Endothelial cell of umbilical vein (primary cell): ENCODE data around the gene BGN. TPM values are rescaled to one million over a fixed set of nuclear protein-coding genes. Genes with fewer than 3 reads are reported as not detected.

ENCODE experiments used
- BruUV-seq: library from RNA; stranded (reverse); fragments of 400-500 nt; replicated peaks from 2 replicates; lab custom pipeline; 2021; lab: Mats Ljungman, UMichigan
- CTCF ChIA-PET: fragments of 300-600, 350-600 bp; sonication (Branson Sonifier 250); formaldehyde crosslinking; loops from one replicate; lab custom pipeline; 2021; ENCODE audit warnings: antibody characterized with exemption, inconsistent platforms; lab: Charles Lee
- POLR2A ChIA-PET: fragments of 300-600, 350-600 bp; sonication (Branson Sonifier 250); formaldehyde crosslinking; loops from one replicate; lab custom pipeline; 2021; ENCODE audit warnings: antibody characterized with exemption, inconsistent platforms; lab: Charles Lee
- DNase-seq: peaks from one replicate; pipeline ENCODE4 v3.0.0-alpha.2; 2011; ENCODE audit warnings: low read depth, low spot score
- FAIRE-seq: peaks from 2 replicates; lab custom pipeline; 2011; peaks lifted over from hg19 to GRCh38; lab: Jason Lieb, UNC
- H2AFZ ChIP-seq: 2 replicates; pipeline ENCODE4 v1.6.0; 2012; ENCODE audit warnings: low read depth, low read length, control low read depth, inconsistent platforms
- H3K27ac ChIP-seq: 2 replicates; pipeline ENCODE4 v1.5.1; 2011; ENCODE audit warnings: low read depth, mild to moderate bottlenecking, control low read depth, low read length, moderate library complexity; ENCODE audit not compliant: insufficient read depth
- H3K27me3 ChIP-seq, 2 experiments: 2 replicates each; pipeline versions ENCODE4 v1.6.0 to v1.6.1; 2011; ENCODE audit warnings: low read length in 2 of 2, mixed read lengths in 1 of 2; ENCODE audit not compliant: control insufficient read depth in 2 of 2, insufficient read depth in 2 of 2
- H3K36me3 ChIP-seq, 2 experiments: 2 replicates in 1 of 2; 3 replicates in 1 of 2; pipeline ENCODE4 v1.5.1; 2011; ENCODE audit warnings: low read length in 2 of 2, mild to moderate bottlenecking in 1 of 2, moderate library complexity in 1 of 2; ENCODE audit not compliant: control insufficient read depth in 2 of 2, insufficient read depth in 2 of 2; ENCODE audit errors: extremely low read depth in 1 of 2
- H3K4me1 ChIP-seq: 3 replicates; pipeline ENCODE4 v1.5.1; 2011; ENCODE audit warnings: mild to moderate bottlenecking, low read length; ENCODE audit not compliant: control insufficient read depth, insufficient read depth; ENCODE audit errors: extremely low read depth
- H3K4me2 ChIP-seq: 2 replicates; pipeline ENCODE4 v1.6.1; 2011; ENCODE audit warnings: low read length, control low read depth, mixed read lengths; ENCODE audit not compliant: insufficient read depth
- H3K4me3 ChIP-seq, 3 experiments: fragments of 200-600 bp in 1 of 3; sonication (generic), shearing (Covaris generic) in 1 of 3; replicated peaks in 1 of 3; 2 replicates each; pipeline ENCODE4 v1.5.1; 2011 to 2016; ENCODE audit warnings: control low read depth in 3 of 3, low read length in 3 of 3, mild to moderate bottlenecking in 2 of 3, inconsistent platforms in 1 of 3, low read depth in 1 of 3, moderate library complexity in 1 of 3; ENCODE audit not compliant: insufficient read depth in 1 of 3
- H3K79me2 ChIP-seq: 2 replicates; pipeline ENCODE4 v1.6.0; 2012; ENCODE audit warnings: low read length, inconsistent platforms; ENCODE audit not compliant: control insufficient read depth, insufficient read depth
- H3K9ac ChIP-seq: replicated peaks from 2 replicates; pipeline ENCODE3; 2011; ENCODE audit warnings: low read length, control low read depth; ENCODE audit not compliant: insufficient read depth; ENCODE audit errors: extremely low read depth
- H3K9me1 ChIP-seq: replicated peaks from 3 replicates; pipeline ENCODE4 v1.6.0; 2011; ENCODE audit warnings: mild to moderate bottlenecking, low read length; ENCODE audit not compliant: control insufficient read depth, insufficient read depth; ENCODE audit errors: extremely low read depth
- H3K9me3 ChIP-seq: replicated peaks from 2 replicates; pipeline ENCODE4 v1.5.1; 2012; ENCODE audit warnings: low read length, inconsistent platforms; ENCODE audit not compliant: control insufficient read depth, insufficient read depth
- H4K20me1 ChIP-seq: replicated peaks from 2 replicates; pipeline ENCODE3; 2011; ENCODE audit warnings: mild to moderate bottlenecking, low read length; ENCODE audit not compliant: control insufficient read depth, insufficient read depth; ENCODE audit errors: extremely low read depth
- EZH2 ChIP-seq: IDR thresholded peaks from 2 replicates; pipeline ENCODE4 v1.6.1; 2012; ENCODE audit warnings: borderline replicate concordance, low read depth, mild to moderate bottlenecking, moderate library complexity, low read length, inconsistent platforms; ENCODE audit not compliant: severe bottlenecking
- FOS ChIP-seq: IDR thresholded peaks from 2 replicates; pipeline ENCODE4 v1.6.1; 2011; ENCODE audit warnings: mild to moderate bottlenecking, low read length, moderate library complexity, borderline replicate concordance; ENCODE audit not compliant: insufficient read depth
- GATA2 ChIP-seq: IDR thresholded peaks from 2 replicates; pipeline ENCODE4 v1.7.0; 2011; ENCODE audit warnings: low read depth, mild to moderate bottlenecking, moderate library complexity, mixed read lengths, low read length; ENCODE audit not compliant: insufficient read length, insufficient read depth
- JUN ChIP-seq: IDR thresholded peaks from 2 replicates; pipeline ENCODE4 v1.6.1; 2011; ENCODE audit warnings: borderline replicate concordance, low read depth; ENCODE audit not compliant: insufficient read length, insufficient read depth
- MYC ChIP-seq: IDR thresholded peaks from one replicate; pipeline ENCODE4 v1.6.1; 2011; ENCODE audit warnings: mild to moderate bottlenecking, low read depth, low read length
- POLR2A ChIP-seq: IDR thresholded peaks from 2 replicates; pipeline ENCODE4 v1.6.1; 2012; ENCODE audit warnings: low read depth, mild to moderate bottlenecking, control low read depth, low read length
- POLR2AphosphoS5 ChIP-seq: IDR thresholded peaks from 2 replicates; pipeline ENCODE4 v1.6.1; 2012; ENCODE audit warnings: low read depth, mild to moderate bottlenecking, control low read depth, low read length, moderate library complexity; ENCODE audit not compliant: insufficient read depth
- dilution Hi-C: fragments of 300-500 bp; cut with MboI; formaldehyde crosslinking; loops from one replicate; pipeline ENCODE4 v1.15.0; 2019; ENCODE audit warnings: low sequenced_read_pairs; ENCODE audit not compliant: extremely low pct_ligation_motif_present
- intact Hi-C: fragments of 100-400 bp; cut with micrococcal nuclease; formaldehyde crosslinking; loops from one replicate; pipeline ENCODE4 v1.10.0; 2022
- polyA plus RNA-seq, 4 experiments: library from polyadenylated mRNA; depleted of rRNA in 3 of 4; stranded (reverse) in 3 of 4; unstranded in 1 of 4; fragments of >200 nt; gene quantifications; 2 replicates each; pipeline versions ENCODE4 v1.2.1 to v1.2.3, GENCODE V29; 2011 to 2012; ENCODE audit warnings: missing spikeins in 1 of 4
- total RNA-seq: library from RNA; stranded (reverse); gene quantifications from 2 replicates; pipeline ENCODE4 v1.2.3, GENCODE V29; 2021
- TF ChIP-seq, protein P1 (sequence below): IDR thresholded peaks from 2 replicates; pipeline ENCODE4 v1.6.1; 2011; ENCODE audit not compliant: insufficient read depth, insufficient read length
- TF ChIP-seq, protein P2 (sequence below), 2 donors: IDR thresholded peaks; 1 replicate in 1 of 2; 2 replicates in 1 of 2; pipeline ENCODE4 v1.5.1; 2011; ENCODE audit warnings: low read length in 2 of 2, mild to moderate bottlenecking in 2 of 2, moderate library complexity in 2 of 2, control low read depth in 1 of 2, inconsistent platforms in 1 of 2, low read depth in 1 of 2; ENCODE audit not compliant: insufficient read depth in 1 of 2; ENCODE audit errors: extremely low read depth in 1 of 2

The BGN gene
- total and polyA plus RNA-seq, 2 donors (not counting 3 experiments of a cell fraction or from before 2014, with no cell fraction given): 479 to 879 TPM

DNA sequence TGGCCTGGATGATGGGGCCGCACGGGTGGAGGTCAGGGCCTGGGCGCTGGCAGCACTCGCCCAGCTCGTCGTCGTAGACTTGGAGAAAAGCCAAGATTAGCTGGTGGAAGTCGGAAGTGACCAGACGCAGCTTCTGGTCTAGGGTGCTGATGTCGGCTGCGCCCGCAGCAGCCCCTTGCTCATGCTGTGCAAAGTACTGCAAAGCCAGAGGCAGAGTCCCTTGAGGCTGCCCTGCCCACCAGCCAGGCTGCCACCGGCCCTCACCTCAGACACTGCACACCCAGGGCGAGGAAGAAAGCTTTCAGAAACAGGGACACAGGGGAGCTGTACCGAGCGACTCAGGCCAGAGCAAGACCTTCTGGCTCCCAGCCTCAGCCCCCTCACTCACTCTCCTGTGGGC lies 39.2 kb upstream of the BGN start:
- Histone ChIP-seq H3K9me1 (no peaks in the 10 kb centered on the region), H3K4me2 (no peak overlapping the region), H3K9ac (no peak overlapping the region), H3K27me3 (no peaks in the 10 kb centered on the region), H3K4me1 (peaks cover 5% of the 10 kb centered on the region), H3K9me3 (no peaks in the 10 kb centered on the region), H3K79me2 (no peaks in the 10 kb centered on the region), H3K36me3 (no peaks in the 10 kb centered on the region), H3K4me3 (no peak overlapping the region), H3K27ac (no peak overlapping the region), H2AFZ (no peak overlapping the region), H4K20me1 (no peaks in the 10 kb centered on the region)
- CTCF ChIA-PET: interaction anchor here (0.6 kb wide), 1 partner anchor 67 kb away, joined by 3 read pairs; no protein-coding TSS in a partner anchor
- intact Hi-C loops (no loop called here), dilution Hi-C loops (no loop called here)
- POLR2A ChIA-PET: no interaction called here
- BruUV-seq: no TSS peak
- FAIRE-seq (no peak), DNase-seq (no peak)
- TF ChIP-seq POLR2A (no peak), EZH2 (no peak)
- TF ChIP-seq, protein P1, sequence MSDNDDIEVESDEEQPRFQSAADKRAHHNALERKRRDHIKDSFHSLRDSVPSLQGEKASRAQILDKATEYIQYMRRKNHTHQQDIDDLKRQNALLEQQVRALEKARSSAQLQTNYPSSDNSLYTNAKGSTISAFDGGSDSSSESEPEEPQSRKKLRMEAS: no peak
- TF ChIP-seq, protein P2, sequence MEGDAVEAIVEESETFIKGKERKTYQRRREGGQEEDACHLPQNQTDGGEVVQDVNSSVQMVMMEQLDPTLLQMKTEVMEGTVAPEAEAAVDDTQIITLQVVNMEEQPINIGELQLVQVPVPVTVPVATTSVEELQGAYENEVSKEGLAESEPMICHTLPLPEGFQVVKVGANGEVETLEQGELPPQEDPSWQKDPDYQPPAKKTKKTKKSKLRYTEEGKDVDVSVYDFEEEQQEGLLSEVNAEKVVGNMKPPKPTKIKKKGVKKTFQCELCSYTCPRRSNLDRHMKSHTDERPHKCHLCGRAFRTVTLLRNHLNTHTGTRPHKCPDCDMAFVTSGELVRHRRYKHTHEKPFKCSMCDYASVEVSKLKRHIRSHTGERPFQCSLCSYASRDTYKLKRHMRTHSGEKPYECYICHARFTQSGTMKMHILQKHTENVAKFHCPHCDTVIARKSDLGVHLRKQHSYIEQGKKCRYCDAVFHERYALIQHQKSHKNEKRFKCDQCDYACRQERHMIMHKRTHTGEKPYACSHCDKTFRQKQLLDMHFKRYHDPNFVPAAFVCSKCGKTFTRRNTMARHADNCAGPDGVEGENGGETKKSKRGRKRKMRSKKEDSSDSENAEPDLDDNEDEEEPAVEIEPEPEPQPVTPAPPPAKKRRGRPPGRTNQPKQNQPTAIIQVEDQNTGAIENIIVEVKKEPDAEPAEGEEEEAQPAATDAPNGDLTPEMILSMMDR (IDR thresholded peaks at IDR 0.05; ENCODE audit: extremely low read depth in 1 of 2, insufficient read depth in 1 of 2, low read depth in 1 of 2, low read length in 2 of 2): no peak

DNA sequence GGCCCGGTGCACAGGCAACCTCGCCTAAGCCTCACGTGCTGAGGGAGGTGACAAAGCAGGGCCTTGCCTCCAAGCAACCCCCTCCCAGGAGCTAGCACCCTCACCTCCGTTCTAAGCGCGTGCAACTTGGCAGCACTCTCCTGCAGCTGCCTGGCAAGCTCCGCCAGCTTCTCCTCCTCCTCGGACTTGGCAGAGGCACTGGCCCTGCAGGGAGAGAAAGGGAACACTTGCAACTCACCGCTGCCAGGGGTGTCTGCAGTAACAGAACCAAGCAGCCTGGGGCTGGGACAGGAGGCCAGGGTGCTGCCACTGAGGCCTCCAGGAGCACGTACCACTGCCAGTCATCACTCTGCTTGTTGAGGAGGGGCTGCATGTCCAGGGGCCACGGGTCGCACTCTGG lies 38.6 kb upstream of the BGN start:
- no peak overlapping the region for H3K4me2 ChIP-seq
- POLR2A ChIA-PET: no interaction called here
- H2AFZ ChIP-seq: no peak overlapping the region
- no peaks in the 10 kb centered on the region for H3K9me1 ChIP-seq
- no peaks in the 10 kb centered on the region for H3K9me3 ChIP-seq
- intact Hi-C loops: no loop called here
- no peaks in the 10 kb centered on the region for H3K79me2 ChIP-seq
- CTCF ChIA-PET: no interaction called here
- DNase-seq (no peak), FAIRE-seq (no peak)
- dilution Hi-C loops: no loop called here
- no peak overlapping the region for H3K9ac ChIP-seq
- no peaks in the 10 kb centered on the region for H3K36me3 ChIP-seq
- BruUV-seq: no TSS peak
- no peaks in the 10 kb centered on the region for H3K27me3 ChIP-seq
- no peak overlapping the region for H3K27ac ChIP-seq
- H3K4me1 ChIP-seq: peaks cover 5% of the 10 kb centered on the region
- TF ChIP-seq POLR2AphosphoS5: no peak
- TF ChIP-seq GATA2: no peak
- TF ChIP-seq, protein P2 (IDR thresholded peaks at IDR 0.05; ENCODE audit: extremely low read depth in 1 of 2, insufficient read depth in 1 of 2, low read depth in 1 of 2, low read length in 2 of 2): no peak
- TF ChIP-seq POLR2A: no peak
- TF ChIP-seq MYC: no peak
- TF ChIP-seq JUN: no peak
- TF ChIP-seq, protein P1: no peak
- TF ChIP-seq EZH2: no peak
- no peak for TF ChIP-seq FOS
- H3K4me3 ChIP-seq: no peak overlapping the region
- H4K20me1 ChIP-seq: no peaks in the 10 kb centered on the region
